HEK293 (cell line): ENCODE measurements around the gene NIBAN1.

Source experiments
- BCL11B ChIP-seq: fragments of 450-650 bp; formaldehyde crosslinking; IDR thresholded peaks from 2 replicates; pipeline ENCODE4 v1.5.1; 2016; ENCODE audit warnings: low read depth, missing biosample characterization, missing genetic modification characterization
- ELK4 ChIP-seq: IDR thresholded peaks from 2 replicates; pipeline ENCODE4 v1.6.1; 2011; ENCODE audit warnings: mild to moderate bottlenecking, low read depth, low read length, borderline replicate concordance
- KLF1 ChIP-seq: fragments of 450-650 bp; formaldehyde crosslinking; IDR thresholded peaks from 2 replicates; pipeline ENCODE4 v1.5.1; 2016; ENCODE audit warnings: missing biosample characterization, missing genetic modification characterization
- KLF8 ChIP-seq: fragments of 450-650 bp; formaldehyde crosslinking; IDR thresholded peaks from 2 replicates; pipeline ENCODE4 v1.5.1; 2016; ENCODE audit warnings: missing biosample characterization, missing genetic modification characterization
- SP2 ChIP-seq: fragments of 450-650 bp; formaldehyde crosslinking; IDR thresholded peaks from 2 replicates; pipeline ENCODE4 v1.5.1; 2016; ENCODE audit warnings: missing biosample characterization, missing genetic modification characterization
- SP3 ChIP-seq: fragments of 450-650 bp; formaldehyde crosslinking; IDR thresholded peaks from 2 replicates; pipeline ENCODE4 v1.5.1; 2016; ENCODE audit warnings: missing biosample characterization, missing genetic modification characterization
- TRIM28 ChIP-seq: IDR thresholded peaks from 2 replicates; pipeline ENCODE4 v1.6.1; 2011; ENCODE audit warnings: low read length, control low read depth, borderline replicate concordance
- ZBTB17 ChIP-seq: fragments of 450-650 bp; formaldehyde crosslinking; IDR thresholded peaks from 2 replicates; pipeline ENCODE4 v1.5.1; 2016; ENCODE audit warnings: missing biosample characterization, missing genetic modification characterization
- ZBTB44 ChIP-seq: fragments of 450-650 bp; IDR thresholded peaks from 2 replicates; pipeline ENCODE4 v1.5.1; 2018; ENCODE audit warnings: missing biosample characterization, mild to moderate bottlenecking, missing genetic modification characterization
- ZNF10 ChIP-seq: fragments of 450-650 bp; formaldehyde crosslinking; IDR thresholded peaks from 2 replicates; pipeline ENCODE4 v1.5.1; 2017; ENCODE audit warnings: missing biosample characterization, missing genetic modification characterization
- ZNF132 ChIP-seq: fragments of 450-650 bp; formaldehyde crosslinking; IDR thresholded peaks from 2 replicates; pipeline ENCODE4 v1.5.1; 2017; ENCODE audit warnings: missing biosample characterization, missing genetic modification characterization, borderline replicate concordance
- ZNF202 ChIP-seq: fragments of 450-650 bp; formaldehyde crosslinking; IDR thresholded peaks from 2 replicates; pipeline ENCODE4 v1.5.1; 2016; ENCODE audit warnings: missing biosample characterization, missing genetic modification characterization, borderline replicate concordance
- ZNF214 ChIP-seq: fragments of 450-650 bp; formaldehyde crosslinking; IDR thresholded peaks from 2 replicates; pipeline ENCODE4 v1.5.1; 2017; ENCODE audit warnings: missing biosample characterization, mild to moderate bottlenecking, missing genetic modification characterization, borderline replicate concordance
- ZNF239 ChIP-seq: fragments of 450-650 bp; formaldehyde crosslinking; IDR thresholded peaks from 2 replicates; pipeline ENCODE4 v1.5.1; 2016; ENCODE audit warnings: missing biosample characterization, missing genetic modification characterization
- ZNF274 ChIP-seq, 2 experiments: fragments of 200-500 bp in 1 of 2; fragments of 450-650 bp in 1 of 2; sonication (Bioruptor generic) in 1 of 2; formaldehyde crosslinking in 1 of 2; IDR thresholded peaks; 2 replicates each; pipeline versions ENCODE4 v1.5.1 to v1.6.1; 2014 to 2016; ENCODE audit warnings: borderline replicate concordance in 1 of 2, inconsistent platforms in 1 of 2, low read length in 1 of 2, missing biosample characterization in 1 of 2, missing genetic modification characterization in 1 of 2
- ZNF354C ChIP-seq: fragments of 450-650 bp; formaldehyde crosslinking; IDR thresholded peaks from 2 replicates; pipeline ENCODE4 v1.5.1; 2016; ENCODE audit warnings: missing biosample characterization, missing genetic modification characterization, low read depth, borderline replicate concordance
- ZNF501 ChIP-seq: fragments of 450-650 bp; formaldehyde crosslinking; IDR thresholded peaks from 2 replicates; pipeline ENCODE4 v1.5.1; 2016; ENCODE audit warnings: missing biosample characterization, missing genetic modification characterization
- ZNF555 ChIP-seq: fragments of 450-650 bp; formaldehyde crosslinking; conservative IDR thresholded peaks from 2 replicates; pipeline ENCODE4 v1.5.1; 2017; ENCODE audit warnings: missing biosample characterization, mild to moderate bottlenecking, missing genetic modification characterization, inconsistent platforms
- ZNF596 ChIP-seq: fragments of 450-650 bp; IDR thresholded peaks from 2 replicates; pipeline ENCODE4 v1.5.0; 2018; ENCODE audit warnings: missing biosample characterization, mild to moderate bottlenecking, missing genetic modification characterization, moderate library complexity
- ZNF623 ChIP-seq: fragments of 450-650 bp; formaldehyde crosslinking; IDR thresholded peaks from 2 replicates; pipeline ENCODE4 v1.5.1; 2016; ENCODE audit warnings: missing biosample characterization, missing genetic modification characterization
- ZNF626 ChIP-seq: fragments of 450-650 bp; sonication (Bioruptor Pico); formaldehyde crosslinking; IDR thresholded peaks from 2 replicates; pipeline ENCODE4 v1.5.1; 2018; ENCODE audit warnings: missing biosample characterization, missing genetic modification characterization, inconsistent platforms
- ZNF629 ChIP-seq: fragments of 450-650 bp; formaldehyde crosslinking; IDR thresholded peaks from 2 replicates; pipeline ENCODE4 v1.5.1; 2017; ENCODE audit warnings: missing biosample characterization, missing genetic modification characterization
- ZNF707 ChIP-seq: fragments of 450-650 bp; formaldehyde crosslinking; IDR thresholded peaks from 2 replicates; pipeline ENCODE4 v1.5.1; 2016; ENCODE audit warnings: missing biosample characterization, missing genetic modification characterization
- ZNF777 ChIP-seq: fragments of 450-650 bp; formaldehyde crosslinking; IDR thresholded peaks from 2 replicates; pipeline ENCODE4 v1.5.1; 2017; ENCODE audit warnings: missing biosample characterization, missing genetic modification characterization, borderline replicate concordance
- ZXDB ChIP-seq: fragments of 450-650 bp; formaldehyde crosslinking; IDR thresholded peaks from 2 replicates; pipeline ENCODE4 v1.5.1; 2016; ENCODE audit warnings: missing biosample characterization, missing genetic modification characterization
- TF ChIP-seq, protein P1 (sequence below): sonication (generic); formaldehyde crosslinking; IDR thresholded peaks from 2 replicates; pipeline ENCODE4 v1.8.1; 2022; ENCODE audit warnings: mild to moderate bottlenecking, moderate library complexity, missing genetic modification reagents
- TF ChIP-seq, protein P2 (sequence below): fragments of 450-650 bp; formaldehyde crosslinking; IDR thresholded peaks from 2 replicates; pipeline ENCODE4 v1.5.1; 2017; ENCODE audit warnings: missing biosample characterization, missing genetic modification characterization
- TF ChIP-seq, protein P3 (sequence below): fragments of 450-650 bp; formaldehyde crosslinking; IDR thresholded peaks from 2 replicates; pipeline ENCODE4 v1.5.1; 2016; ENCODE audit warnings: missing biosample characterization, missing genetic modification characterization
- TF ChIP-seq, protein P4 (sequence below): fragments of 450-650 bp; formaldehyde crosslinking; IDR thresholded peaks from 2 replicates; pipeline ENCODE4 v1.5.1; 2017; ENCODE audit warnings: missing biosample characterization, missing genetic modification characterization

NIBAN1 gene

GRCh38 chr1:184935920-184936798 is 38.1 kb downstream of the NIBAN1 start (continued):
- TF ChIP-seq ZNF354C = no peak
- TF ChIP-seq ZBTB17 = peak; percentile 48
- peak; percentile 31; the same call in 1 of the 2 replicates for TF ChIP-seq ZNF10 (tag by site-specific recombination)
- TF ChIP-seq ZNF274 (IDR thresholded peaks at IDR 0.05; ENCODE audit: low read length) = no peak
- no peak for TF ChIP-seq ZNF274 (tag by site-specific recombination; IDR thresholded peaks at IDR 0.05; ENCODE audit: borderline replicate concordance)
- TF ChIP-seq BCL11B = no peak
- no peak for TF ChIP-seq ZBTB44
- no peak for TF ChIP-seq ZNF626 (tag by site-specific recombination)
- TF ChIP-seq ZNF202 (tag by site-specific recombination) = no peak
- no peak for TF ChIP-seq ZNF623
- TF ChIP-seq, protein P1, sequence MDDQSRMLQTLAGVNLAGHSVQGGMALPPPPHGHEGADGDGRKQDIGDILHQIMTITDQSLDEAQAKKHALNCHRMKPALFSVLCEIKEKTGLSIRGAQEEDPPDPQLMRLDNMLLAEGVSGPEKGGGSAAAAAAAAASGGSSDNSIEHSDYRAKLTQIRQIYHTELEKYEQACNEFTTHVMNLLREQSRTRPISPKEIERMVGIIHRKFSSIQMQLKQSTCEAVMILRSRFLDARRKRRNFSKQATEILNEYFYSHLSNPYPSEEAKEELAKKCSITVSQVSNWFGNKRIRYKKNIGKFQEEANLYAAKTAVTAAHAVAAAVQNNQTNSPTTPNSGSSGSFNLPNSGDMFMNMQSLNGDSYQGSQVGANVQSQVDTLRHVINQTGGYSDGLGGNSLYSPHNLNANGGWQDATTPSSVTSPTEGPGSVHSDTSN (CRISPR knock-in tag) = no peak
- TF ChIP-seq KLF8 (tag by site-specific recombination) = peak; percentile 45; the same call in 1 of the 2 replicates
- TF ChIP-seq, protein P2, sequence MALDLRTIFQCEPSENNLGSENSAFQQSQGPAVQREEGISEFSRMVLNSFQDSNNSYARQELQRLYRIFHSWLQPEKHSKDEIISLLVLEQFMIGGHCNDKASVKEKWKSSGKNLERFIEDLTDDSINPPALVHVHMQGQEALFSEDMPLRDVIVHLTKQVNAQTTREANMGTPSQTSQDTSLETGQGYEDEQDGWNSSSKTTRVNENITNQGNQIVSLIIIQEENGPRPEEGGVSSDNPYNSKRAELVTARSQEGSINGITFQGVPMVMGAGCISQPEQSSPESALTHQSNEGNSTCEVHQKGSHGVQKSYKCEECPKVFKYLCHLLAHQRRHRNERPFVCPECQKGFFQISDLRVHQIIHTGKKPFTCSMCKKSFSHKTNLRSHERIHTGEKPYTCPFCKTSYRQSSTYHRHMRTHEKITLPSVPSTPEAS = 0 out of 2 replicates have a peak, but pooled peaks have one; percentile 25
- TF ChIP-seq, protein P3, sequence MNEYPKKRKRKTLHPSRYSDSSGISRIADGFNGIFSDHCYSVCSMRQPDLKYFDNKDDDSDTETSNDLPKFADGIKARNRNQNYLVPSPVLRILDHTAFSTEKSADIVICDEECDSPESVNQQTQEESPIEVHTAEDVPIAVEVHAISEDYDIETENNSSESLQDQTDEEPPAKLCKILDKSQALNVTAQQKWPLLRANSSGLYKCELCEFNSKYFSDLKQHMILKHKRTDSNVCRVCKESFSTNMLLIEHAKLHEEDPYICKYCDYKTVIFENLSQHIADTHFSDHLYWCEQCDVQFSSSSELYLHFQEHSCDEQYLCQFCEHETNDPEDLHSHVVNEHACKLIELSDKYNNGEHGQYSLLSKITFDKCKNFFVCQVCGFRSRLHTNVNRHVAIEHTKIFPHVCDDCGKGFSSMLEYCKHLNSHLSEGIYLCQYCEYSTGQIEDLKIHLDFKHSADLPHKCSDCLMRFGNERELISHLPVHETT (tag by site-specific recombination) = no peak
- TF ChIP-seq ZNF629 = peak; percentile 79
- no peak for TF ChIP-seq ZNF707 (tag by site-specific recombination)
- 0 out of 2 replicates have a peak, but pooled peaks have one; percentile 23 for TF ChIP-seq ZXDB (tag by site-specific recombination)
- no peak for TF ChIP-seq ZNF239 (tag by site-specific recombination)
- TF ChIP-seq ZNF777 (tag by site-specific recombination) = no peak
- no peak for TF ChIP-seq ZNF214
- TF ChIP-seq SP3 (tag by site-specific recombination) = no peak
- TF ChIP-seq ZNF501 (tag by site-specific recombination) = peak; percentile 47; the same call in 1 of the 2 replicates
- no peak for TF ChIP-seq ZNF132 (tag by site-specific recombination)
- TF ChIP-seq SP2 (tag by site-specific recombination) = no peak
- TF ChIP-seq ZNF596 (tag by site-specific recombination) = no peak
- TF ChIP-seq ELK4 = no peak
- TF ChIP-seq, protein P4, sequence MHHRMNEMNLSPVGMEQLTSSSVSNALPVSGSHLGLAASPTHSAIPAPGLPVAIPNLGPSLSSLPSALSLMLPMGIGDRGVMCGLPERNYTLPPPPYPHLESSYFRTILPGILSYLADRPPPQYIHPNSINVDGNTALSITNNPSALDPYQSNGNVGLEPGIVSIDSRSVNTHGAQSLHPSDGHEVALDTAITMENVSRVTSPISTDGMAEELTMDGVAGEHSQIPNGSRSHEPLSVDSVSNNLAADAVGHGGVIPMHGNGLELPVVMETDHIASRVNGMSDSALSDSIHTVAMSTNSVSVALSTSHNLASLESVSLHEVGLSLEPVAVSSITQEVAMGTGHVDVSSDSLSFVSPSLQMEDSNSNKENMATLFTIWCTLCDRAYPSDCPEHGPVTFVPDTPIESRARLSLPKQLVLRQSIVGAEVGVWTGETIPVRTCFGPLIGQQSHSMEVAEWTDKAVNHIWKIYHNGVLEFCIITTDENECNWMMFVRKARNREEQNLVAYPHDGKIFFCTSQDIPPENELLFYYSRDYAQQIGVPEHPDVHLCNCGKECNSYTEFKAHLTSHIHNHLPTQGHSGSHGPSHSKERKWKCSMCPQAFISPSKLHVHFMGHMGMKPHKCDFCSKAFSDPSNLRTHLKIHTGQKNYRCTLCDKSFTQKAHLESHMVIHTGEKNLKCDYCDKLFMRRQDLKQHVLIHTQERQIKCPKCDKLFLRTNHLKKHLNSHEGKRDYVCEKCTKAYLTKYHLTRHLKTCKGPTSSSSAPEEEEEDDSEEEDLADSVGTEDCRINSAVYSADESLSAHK = no peak
- TF ChIP-seq KLF1 = no peak
- TF ChIP-seq TRIM28 = 0 out of 2 replicates have a peak, but pooled peaks have one; percentile 26
- no peak for TF ChIP-seq ZNF555
